Neutrophil (primary cell): ENCODE data around the gene SENP3.
"Not testable (repeated sequence)": the region's sequence is repeated elsewhere in the genome, so short reads cannot be mapped to it uniquely, and the experiment has no call there.

Experiments used
- H3K27ac ChIP-seq: fragments of 200-600 bp; sonication (generic); 2 replicates; pipeline ENCODE4 v1.5.1; 2016; ENCODE audit warnings: mild to moderate bottlenecking, moderate library complexity
- H3K27me3 ChIP-seq: fragments of 200-600 bp; sonication (generic); 2 replicates; pipeline ENCODE4 v1.6.0; 2016; ENCODE audit warnings: mild to moderate bottlenecking
- H3K36me3 ChIP-seq: fragments of 200-600 bp; sonication (generic); 2 replicates; pipeline ENCODE4 v1.5.1; 2017
- H3K4me1 ChIP-seq, 2 experiments: fragments of 200-600 bp in 1 of 2; sonication (generic) in 1 of 2; 1 replicate in 1 of 2; 2 replicates in 1 of 2; pipeline versions ENCODE4 v1.5.1 to v1.6.1; 2013 to 2016; ENCODE audit warnings: low read depth in 1 of 2, low read length in 1 of 2, mild to moderate bottlenecking in 1 of 2, moderate library complexity in 1 of 2; ENCODE audit not compliant: control insufficient read depth in 1 of 2, insufficient read depth in 1 of 2
- H3K4me3 ChIP-seq, 2 experiments: fragments of 200-600 bp in 1 of 2; sonication (generic) in 1 of 2; 1 replicate in 1 of 2; 2 replicates in 1 of 2; pipeline ENCODE4 v1.5.1; 2013 to 2016; ENCODE audit warnings: low read depth in 1 of 2, low read length in 1 of 2, mild to moderate bottlenecking in 1 of 2, moderate library complexity in 1 of 2
- H3K9me3 ChIP-seq: fragments of 200-600 bp; sonication (generic); 2 replicates; pipeline ENCODE4 v1.5.1; 2016
- CTCF ChIP-seq: fragments of 200-600 bp; sonication (generic); IDR thresholded peaks from 2 replicates; pipeline ENCODE4 v1.5.1; 2016; ENCODE audit warnings: antibody characterized with exemption

Gene SENP3

GRCh38 chr17:7589891-7590691 lies 28.4 kb downstream of the SENP3 start, which contains the start of gene SOX15:
Gene SOX15 (minus strand): TSS chr17:7590094. CDS start chr17:7589676, 418 bp downstream.
- Histone ChIP-seq H3K36me3 (peaks cover 72% of the 10 kb centered on the region), H3K4me3 (no peak within 1 kb of the TSS), H3K27ac (peak within 1 kb of the TSS; percentile 12), H3K27me3 (no peaks in the 10 kb centered on the region), H3K9me3 (no peaks in the 10 kb centered on the region), H3K4me1 (peaks cover 7 to 18% of the 10 kb centered on the region in 2 experiments)
- no peak for TF ChIP-seq CTCF

- H3K36me3 ChIP-seq = peaks cover 79% of the 10 kb centered on the region
- no peaks in the 10 kb centered on the region for H3K9me3 ChIP-seq
- H3K4me3 ChIP-seq = no peak overlapping the region
- no peak for TF ChIP-seq CTCF
- H3K27ac ChIP-seq = no peak overlapping the region
- H3K27me3 ChIP-seq = no peaks in the 10 kb centered on the region
- peaks cover 7 to 15% of the 10 kb centered on the region in 2 experiments for H3K4me1 ChIP-seq
Measured at GRCh38 chr17:7590743-7591142, 29.0 kb downstream of the SENP3 start.

GRCh38 chr17:7591596-7591995 lies 29.9 kb downstream of the SENP3 start:
- no peak overlapping the region for H3K4me3 ChIP-seq
- no peaks in the 10 kb centered on the region for H3K9me3 ChIP-seq
- H3K27ac ChIP-seq = no peak overlapping the region
- no peak for TF ChIP-seq CTCF
- H3K4me1 ChIP-seq = peaks cover 7 to 15% of the 10 kb centered on the region in 2 experiments
- no peaks in the 10 kb centered on the region for H3K27me3 ChIP-seq
- H3K36me3 ChIP-seq = peaks cover 87% of the 10 kb centered on the region

GRCh38 chr17:7592422-7593021 lies 30.8 kb downstream of the SENP3 start:
- Histone ChIP-seq H3K36me3 (peaks cover 88% of the 10 kb centered on the region), H3K27ac (no peak overlapping the region), H3K4me3 (no peak overlapping the region), H3K4me1 (peaks cover 7 to 14% of the 10 kb centered on the region in 2 experiments), H3K9me3 (no peaks in the 10 kb centered on the region), H3K27me3 (no peaks in the 10 kb centered on the region)
- TF ChIP-seq CTCF = no peak

GRCh38 chr17:7593296-7593695 lies 31.6 kb downstream of the SENP3 start:
- Histone ChIP-seq H3K36me3 (peaks cover 86% of the 10 kb centered on the region), H3K9me3 (no peaks in the 10 kb centered on the region), H3K4me3 (no peak overlapping the region), H3K27ac (no peak overlapping the region), H3K27me3 (no peaks in the 10 kb centered on the region), H3K4me1 (peaks cover 7% of the 10 kb centered on the region in 2 experiments)
- no peak for TF ChIP-seq CTCF

- H3K36me3 ChIP-seq = peaks cover 98% of the 10 kb centered on the region
- H3K4me3 ChIP-seq, H3K27me3 ChIP-seq, H3K4me1 ChIP-seq, H3K27ac ChIP-seq, H3K9me3 ChIP-seq: not testable (repeated sequence)
Measured at GRCh38 chr17:7597561-7597960, 35.8 kb downstream of the SENP3 start.
